HG02642 (cell line): Measurements from ENCODE around the gene AMBP.

ENCODE experiments used
- ATAC-seq: cut with Tn5 transposase; IDR thresholded peaks from one replicate; pipeline ENCODE4 v1.9.1; 2021; ENCODE audit warnings: mild to moderate bottlenecking; ENCODE audit not compliant: unreplicated experiment, poor library complexity

The AMBP gene

DNA sequence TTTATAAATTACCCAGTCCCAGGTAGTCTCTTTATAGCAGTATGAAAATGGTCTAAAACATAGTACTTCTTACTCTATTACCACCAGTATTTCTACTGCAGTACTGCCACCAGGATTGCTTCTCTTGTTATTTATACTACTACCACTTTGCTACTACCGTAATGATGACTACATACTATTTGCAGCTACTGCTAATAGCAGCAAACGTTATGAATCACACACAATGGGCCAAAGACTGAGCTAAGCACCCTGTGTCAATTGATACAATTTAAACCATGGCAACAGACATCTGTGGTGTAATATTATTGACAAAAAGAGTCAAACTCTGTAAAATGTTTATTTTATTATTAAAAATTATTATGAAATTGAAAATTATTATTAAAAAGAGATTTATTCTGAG is 36.3 kb upstream of the AMBP start:
- no peak for ATAC-seq

DNA sequence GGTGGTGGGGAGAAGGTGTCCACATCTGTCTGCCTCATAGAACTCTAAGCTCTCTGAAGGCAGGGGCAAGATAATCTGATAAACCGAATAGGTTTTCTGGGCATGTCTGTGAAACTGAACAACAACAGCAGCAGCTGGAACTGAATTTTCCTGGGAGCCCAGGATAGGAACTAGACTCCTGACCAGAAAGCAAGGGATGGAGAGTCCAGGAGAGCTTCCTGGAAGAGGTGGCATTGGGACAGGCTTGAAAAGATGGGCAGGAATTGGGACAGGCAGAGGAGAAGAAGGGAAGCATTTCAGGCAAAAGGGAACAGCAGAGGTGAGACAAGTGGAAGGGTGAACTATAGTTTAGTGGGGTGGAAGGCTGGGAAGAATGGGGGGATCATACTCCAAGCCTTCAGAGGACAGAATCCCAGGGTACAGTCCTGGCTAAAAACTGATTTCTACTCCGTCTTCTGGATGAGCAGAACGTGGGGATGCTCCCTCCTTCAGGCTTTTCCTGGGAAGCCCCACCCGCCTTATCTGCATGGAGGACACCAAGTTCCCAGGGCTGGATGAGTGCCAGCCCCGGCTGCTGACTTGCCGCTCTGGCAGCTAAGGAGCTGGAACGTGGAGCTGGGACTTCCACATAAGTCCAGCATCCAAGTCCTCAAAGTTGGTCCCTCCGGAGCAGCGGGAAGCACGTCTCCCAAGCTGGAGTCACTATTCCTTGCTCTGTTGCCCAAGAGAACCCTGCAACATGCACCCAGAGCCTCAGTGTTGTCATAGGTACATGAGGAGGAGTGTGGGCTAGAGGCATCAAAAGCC is 34.9 kb upstream of the AMBP start:
- no peak for ATAC-seq

DNA sequence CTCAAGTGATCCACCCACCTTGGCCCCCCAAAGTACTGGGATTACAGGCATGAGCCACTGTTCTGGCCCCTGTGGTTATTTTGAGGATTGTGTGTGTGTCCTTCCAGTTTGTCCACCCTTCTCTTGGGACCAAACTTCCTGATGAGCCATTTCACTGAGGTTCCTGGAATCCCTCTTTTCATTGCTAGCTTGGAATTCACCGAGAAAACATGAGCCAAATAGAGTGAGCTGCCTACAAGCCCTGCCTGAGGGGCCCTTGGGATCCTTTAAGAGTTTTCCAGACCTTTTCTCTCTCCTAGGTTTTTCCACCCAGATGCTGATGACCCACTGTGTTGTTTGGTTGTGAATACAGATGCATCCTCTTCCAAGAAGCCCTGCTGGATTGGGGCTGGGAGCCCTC is 34.2 kb upstream of the AMBP start:
- ATAC-seq: no peak

DNA sequence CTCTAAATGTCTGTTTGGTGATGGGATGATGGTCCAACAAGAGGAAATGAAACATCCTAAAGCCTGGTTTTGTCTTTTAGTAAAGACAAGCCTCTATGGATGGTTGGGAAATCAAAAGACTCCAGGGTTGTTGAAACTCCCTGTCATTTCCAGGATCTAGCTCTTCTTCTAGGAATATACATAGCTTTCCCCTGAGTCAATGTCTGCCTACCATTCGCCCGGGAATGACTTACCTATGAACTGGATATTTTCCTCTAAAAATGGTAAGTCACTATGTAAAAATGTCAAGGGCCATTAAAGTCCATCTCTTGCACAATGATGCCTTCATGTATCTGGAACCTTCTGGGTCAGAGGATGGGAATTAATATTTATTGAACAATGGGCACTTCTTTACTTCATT is 32.1 kb upstream of the AMBP start:
- no peak for ATAC-seq

DNA sequence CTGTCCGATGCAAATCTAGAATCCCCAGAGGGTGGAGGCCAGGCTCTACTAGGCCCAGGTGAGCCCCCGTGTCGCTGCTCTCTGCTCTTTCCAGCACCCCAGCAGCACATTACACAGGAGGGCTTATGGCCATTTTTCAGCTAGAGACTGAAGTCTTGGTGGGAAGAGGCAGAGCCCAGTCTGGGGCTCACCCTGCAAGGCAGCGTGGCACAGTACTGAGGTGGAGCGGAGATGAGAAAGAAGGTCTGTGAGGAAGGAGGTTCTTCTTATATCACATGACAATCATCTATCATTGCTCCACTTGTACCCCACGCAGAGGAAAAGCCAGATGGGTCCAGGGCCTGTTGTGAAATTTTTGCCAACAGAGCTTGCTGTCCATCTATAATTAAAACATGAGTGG is 31.0 kb upstream of the AMBP start:
- no peak for ATAC-seq

DNA sequence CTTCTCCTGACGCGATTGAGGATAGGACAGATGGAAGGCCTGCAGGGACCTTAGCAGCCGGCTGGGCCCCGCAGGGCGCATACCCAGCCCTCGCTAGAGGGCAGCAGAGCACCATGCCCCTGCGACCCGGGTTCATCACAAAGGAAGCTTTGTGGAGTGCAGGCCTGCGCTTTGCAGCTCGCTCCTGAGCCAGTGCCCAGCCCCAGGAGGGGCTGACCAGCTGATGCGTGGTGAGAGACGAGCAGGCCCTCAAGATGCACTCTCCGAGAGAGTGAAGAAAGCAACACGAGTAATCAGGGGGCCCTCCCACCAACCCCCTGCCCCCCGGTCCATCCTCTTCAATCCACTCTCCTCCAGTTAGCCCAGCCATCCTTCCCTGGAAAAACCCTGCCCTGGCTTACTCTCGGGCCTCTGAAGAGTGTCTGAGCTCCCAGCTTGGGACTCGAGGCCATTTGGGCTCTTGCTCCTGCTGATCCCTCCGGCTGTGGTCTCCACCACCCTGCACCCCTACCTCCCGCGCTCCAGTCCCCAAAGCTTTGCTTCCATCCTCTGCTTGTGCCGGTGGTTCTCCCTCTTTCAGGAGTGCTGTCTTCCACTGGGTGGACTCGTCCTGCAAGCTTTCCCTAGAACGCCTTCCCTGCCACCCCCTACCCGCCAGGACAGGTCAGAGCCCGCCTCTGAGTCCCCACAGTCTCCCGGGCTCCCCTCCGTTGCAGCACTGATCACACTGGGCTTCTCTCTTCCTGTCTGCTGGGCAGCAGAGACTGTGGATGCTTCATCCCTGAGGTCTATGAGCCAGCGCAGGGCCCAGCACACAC is 30.1 kb upstream of the AMBP start:
- peak; percentile 63 for ATAC-seq

DNA sequence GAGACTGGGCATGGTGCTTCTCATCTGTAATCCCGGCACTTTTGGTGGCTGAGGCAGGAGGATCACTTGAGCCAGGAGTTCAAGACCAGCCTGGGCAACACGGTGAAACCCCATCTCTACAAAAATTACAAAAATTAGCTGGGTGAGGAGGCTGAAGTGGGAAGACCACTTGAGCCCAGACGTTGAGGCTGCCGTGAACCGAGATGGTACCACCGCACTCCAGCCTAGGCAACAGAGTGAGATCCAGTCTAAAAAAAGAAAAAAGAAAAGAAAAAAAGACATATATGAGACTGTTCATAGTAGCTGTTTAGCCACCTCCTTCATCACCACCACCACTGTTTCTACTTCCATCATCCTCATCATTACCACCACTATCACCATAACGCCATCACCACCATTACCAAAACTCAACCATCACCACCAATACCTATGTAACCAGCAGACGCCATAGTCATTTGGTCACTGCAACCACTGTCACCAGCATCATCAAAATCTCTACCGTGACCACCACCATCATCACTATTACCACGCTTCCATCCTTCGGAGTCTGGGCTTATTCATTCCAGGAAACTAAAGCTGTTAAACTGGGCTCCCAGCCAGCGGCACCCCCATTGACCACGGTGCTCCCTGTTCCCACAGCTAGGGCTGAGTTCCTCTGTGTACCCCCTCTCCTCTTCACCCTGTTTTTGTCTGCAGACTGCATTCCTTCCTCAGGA is 29.3 kb upstream of the AMBP start:
- no peak for ATAC-seq

DNA sequence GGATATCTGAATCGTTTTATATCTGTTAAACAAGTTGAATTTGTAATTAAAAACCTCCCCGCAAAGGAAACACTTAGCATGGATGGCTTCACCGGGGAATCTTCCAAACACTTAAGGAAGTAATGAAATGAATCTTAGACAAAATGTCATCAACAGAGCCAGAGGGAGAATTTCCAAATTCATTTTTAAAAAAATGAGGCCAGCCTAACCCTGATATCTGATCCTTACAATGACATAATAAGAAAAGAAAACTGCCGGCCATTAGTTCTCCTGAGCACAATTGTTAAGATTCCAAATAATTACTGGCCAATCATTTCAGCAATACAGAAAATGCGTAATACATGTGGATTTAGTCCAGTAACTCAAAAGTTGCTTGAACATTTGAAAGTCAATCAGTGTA is 27.1 kb upstream of the AMBP start:
- ATAC-seq: no peak

DNA sequence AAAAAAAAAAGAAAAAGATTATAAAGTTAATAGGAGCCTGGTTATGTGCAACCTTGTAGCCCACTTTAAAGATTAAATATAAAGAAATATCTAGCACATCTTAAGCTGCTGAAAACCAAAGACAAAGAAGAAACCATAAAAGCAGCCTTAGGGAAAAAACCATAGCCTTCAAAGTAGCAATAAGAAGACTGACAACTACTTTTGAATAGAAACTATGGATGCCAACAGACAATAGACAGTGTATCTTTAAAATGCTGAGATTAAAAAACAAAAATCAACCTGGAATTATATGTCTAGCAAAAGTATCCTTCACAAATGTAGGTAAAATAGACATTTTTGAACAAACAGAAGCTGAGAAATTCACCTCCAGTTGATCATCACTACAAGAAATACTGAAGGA is 24.4 kb upstream of the AMBP start:
- no peak for ATAC-seq

DNA sequence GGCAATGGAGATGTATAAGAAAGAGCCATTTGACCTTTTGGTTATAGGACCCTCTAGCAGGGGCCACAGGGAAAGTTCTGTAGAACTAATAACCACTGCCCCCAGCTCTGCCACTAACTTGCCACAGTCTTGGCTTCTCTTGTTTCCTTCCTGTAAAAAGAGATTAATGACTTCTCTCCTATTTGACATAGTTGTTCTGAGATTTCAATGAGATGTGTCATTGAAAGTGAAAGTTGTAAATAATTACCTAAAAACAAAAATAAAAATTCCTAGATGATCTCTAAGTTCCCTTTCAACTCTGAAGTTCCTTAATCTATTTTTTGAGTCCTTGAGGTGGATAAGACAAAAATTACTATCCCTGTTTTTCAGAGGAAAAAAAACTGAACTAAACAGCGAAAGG is 22.4 kb upstream of the AMBP start:
- no peak for ATAC-seq

DNA sequence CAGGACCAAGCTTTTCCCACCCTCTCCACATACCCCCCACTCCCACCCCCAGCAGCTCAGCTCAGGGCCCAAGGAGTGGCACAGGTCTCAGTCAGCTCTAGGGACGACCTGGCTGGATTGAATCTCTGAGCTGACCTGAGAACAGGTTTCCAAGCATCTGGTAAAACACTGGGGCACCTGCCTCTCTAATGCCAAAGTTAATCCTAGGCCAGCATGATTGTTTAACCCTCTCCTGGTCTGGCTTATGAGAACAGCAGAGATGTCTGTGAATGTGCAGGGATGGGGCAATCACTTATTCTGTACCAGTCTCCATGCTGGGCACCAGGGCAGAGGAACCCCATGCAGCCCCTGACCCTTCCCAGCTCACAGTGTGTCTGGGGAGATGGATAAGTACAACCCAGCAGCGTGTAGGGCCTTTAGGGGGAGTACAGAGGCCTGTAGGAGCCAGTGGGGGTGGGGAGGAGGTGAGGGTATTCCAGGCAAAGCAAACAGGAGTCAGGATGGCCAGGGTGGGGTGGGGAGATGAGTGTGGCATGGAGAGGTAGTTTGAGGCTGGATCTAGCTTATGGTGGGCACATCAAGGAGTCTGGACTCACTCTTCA is 21.7 kb upstream of the AMBP start:
- ATAC-seq: no peak

DNA sequence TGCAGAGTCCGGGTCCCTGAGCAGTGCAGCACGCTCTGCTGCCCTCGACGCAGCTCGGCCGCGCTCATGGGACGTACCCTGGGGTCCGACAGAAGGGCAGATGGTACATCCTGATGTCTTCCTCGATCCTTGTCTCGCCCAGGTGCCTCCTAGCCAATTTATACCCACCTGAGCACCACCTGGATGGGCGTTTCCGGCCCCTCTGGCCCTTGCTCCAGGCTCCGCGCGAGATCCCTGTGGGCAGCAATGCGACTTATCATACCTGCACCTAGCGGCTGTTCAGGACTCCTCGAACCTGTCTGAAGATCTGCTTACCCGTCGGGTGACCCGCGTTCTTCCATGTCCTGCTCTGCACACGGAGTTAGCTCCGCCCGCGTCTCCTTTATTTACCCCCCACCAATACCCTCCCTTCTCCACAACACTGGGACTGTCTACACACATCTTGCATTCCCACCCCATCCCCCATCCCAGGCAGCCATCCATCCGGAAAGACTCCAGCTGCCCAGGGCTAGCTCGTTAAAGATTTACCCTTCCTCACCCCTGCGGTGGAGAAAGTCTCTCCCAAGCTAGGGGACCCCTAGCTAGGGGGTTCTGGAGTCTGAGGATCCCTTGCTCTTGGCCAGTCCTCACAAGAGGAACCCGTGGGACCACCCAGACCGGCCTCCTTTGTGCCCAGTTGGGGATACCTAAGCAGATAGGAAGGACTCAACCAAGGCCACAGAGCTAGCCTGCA is 21.0 kb upstream of the AMBP start, which contains the start of gene KIF12:
TSS of gene KIF12 (minus strand) at position 357 of the 733 bp plus-strand sequence. CDS start at position 341, 16 bp downstream.
- no peak for ATAC-seq

DNA sequence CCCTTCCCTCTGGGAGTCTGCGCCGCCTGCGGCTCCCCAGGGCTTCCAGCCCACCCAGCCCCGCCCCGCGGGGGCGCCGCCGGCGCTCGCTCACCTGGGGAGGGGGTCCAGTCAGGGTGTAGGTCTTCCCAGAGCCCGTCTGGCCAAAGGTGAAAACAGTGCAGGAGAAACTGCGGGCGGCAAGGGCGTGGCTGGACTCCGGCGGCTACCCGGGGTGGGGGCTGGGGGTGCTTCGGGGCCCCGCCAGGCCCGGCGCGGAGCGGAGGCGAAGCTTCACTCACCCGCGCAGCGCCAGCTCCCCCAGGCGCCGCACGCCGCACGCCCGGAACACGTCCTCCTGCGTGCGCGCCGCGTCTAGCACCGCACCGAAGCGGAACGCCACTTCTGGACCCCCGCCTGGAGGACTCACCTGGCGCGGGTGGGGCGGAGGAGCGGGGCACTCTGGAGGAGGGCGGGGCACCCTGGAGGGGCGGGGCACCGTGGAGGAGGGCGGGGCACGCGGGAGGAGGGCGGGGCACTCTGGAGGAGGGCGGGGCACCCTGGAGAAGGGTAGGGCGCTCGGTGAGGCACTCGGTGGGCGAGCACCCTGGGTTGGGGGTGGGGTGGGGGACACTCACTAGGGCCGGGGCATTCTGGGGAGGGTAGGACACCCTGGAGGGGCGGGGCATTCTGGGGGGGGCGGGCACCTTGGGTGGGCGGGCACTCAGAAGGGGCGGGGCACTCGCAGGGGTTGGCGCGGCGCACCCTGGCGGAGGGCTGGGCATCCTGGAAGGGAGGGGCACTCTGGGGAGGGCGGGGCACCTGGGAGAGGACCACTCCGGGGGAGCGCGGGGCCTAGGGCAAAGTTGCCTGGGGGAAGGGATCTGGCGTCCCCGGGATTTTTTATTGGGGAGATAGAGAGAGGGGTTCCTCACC is 20.2 kb upstream of the AMBP start:
- ATAC-seq: no peak

DNA sequence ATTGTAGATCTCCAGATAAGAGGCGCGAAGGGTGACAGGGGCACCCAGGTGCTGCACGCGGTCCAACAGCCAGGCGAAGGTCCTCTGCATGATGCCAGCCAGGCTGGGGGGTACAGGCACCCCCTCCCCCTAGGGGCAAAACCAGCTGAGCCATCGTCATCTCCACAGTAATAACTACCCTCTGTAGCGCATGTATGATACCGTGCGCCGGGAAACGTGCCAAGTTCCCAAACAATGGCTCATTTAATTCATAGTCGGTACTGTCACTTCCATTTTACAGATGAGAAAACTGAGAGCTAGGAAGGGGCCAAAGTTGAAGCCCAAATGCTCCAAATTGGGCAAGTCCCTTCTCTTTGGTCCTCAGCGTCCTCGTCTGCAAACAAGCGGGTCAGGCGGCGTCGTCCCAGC is 19.5 kb upstream of the AMBP start:
- ATAC-seq: no peak

DNA sequence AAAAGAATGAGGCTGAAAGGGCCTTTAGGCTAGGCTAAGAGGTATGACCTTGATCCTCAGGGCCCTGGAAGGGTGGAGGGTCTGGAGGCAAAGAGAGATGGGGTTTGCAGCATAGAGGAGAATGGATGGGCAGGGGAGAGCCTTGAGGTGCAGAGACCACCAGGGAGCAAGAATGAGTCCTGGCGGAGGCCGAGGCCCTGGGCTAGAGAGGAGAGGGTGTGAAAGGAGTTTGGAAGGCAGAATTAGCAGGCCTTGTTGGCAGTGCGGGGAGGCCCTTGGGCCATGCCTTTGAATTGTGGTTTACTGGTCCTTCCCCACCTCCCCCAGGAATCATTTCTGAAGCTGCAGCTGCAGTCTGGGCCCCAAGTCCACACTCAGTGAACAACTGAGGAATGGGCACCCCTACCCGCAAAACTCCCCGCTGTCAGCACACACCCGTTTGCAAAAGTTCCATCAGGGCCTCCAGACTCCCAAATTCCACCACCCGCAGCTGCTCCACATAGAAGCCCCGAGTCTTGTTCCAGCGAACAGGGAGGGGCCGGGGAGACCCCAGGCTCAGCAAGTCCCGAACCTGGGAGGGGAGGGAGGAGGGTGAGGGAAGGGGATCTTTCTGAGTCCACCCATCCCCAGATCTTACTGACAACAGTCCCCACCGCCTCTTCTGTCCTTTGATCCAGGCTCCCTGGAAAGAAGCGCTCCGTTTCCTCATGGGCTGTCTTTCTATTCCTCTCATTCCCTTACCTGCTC is 18.9 kb upstream of the AMBP start:
- no peak for ATAC-seq

DNA sequence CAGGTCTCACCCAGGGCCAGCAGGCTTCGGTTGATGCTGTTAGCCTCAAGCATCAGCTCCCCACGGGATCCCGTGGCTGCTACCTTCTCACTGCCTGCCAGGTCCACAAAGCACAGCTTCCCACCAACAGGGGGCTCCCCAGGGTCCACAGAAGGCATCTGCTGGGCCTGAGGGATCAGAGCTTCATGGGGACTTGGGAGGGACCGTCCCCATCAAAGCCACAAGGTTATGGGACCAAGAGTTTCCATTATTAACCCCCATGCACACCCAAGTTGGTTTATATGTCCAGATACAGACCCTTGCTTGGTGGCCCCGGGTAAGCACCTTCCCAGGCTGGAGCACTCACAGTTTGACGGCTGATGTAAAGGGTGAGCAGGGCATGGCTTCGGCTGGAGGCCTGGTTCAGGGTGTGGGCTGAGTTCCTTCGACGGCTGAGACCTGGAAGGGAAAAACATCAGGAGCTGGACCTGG is 18.0 kb upstream of the AMBP start:
- ATAC-seq: no peak

DNA sequence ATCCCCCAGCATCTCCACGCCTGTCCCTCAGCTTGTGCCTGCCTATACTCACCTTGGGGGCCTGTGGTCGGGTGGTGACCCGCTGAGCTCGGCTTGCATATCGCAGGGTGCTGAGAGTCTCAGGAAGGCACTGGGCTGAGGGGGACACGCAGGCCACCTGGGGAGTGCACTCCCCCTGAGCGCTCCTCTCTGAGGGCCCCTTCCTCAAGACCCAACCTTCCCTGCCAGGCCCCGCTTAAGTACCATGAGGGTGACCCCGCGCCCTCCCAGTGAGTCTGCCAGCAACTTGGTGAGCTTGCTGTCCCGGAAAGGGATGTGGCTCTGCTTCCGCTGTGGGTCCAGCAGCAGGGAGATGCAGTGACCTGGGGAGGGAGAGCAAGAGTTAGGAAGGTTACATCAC is 16.9 kb upstream of the AMBP start:
- no peak for ATAC-seq
